Activated naive CD4-positive, alpha-beta T cell treated with Interleukin-2 at 50 U/mL for 16 hours (primary cell): ENCODE results near the gene AGBL4.

ENCODE experiments used
- DNase-seq: peaks from one replicate; pipeline ENCODE4 v3.0.0-alpha.2; 2020

Gene AGBL4

GRCh38 chr1:48704736-48705135, 1319.0 kb downstream of the AGBL4 start:
- no peak for DNase-seq

- DNase-seq = no peak
These were observed 1322.3 kb downstream of the AGBL4 start for GRCh38 chr1:48701445-48701844.

GRCh38 chr1:48697066-48697707, 1326.6 kb downstream of the AGBL4 start:
- DNase-seq = peak; percentile 32

GRCh38 chr1:48695161-48695560, 1328.6 kb downstream of the AGBL4 start:
- no peak for DNase-seq

GRCh38 chr1:48693674-48694320, 1330.0 kb downstream of the AGBL4 start:
- DNase-seq = no peak

- no peak for DNase-seq
These were observed 1330.6 kb downstream of the AGBL4 start for GRCh38 chr1:48693180-48693579.

GRCh38 chr1:48692235-48692634, 1331.5 kb downstream of the AGBL4 start:
- no peak for DNase-seq

GRCh38 chr1:48691429-48692001, 1332.2 kb downstream of the AGBL4 start:
- DNase-seq = no peak

- no peak for DNase-seq
These were observed 1335.5 kb downstream of the AGBL4 start for GRCh38 chr1:48688102-48688760.

GRCh38 chr1:48687282-48688045, 1336.3 kb downstream of the AGBL4 start:
- DNase-seq = no peak

- DNase-seq = no peak
These were observed 1337.6 kb downstream of the AGBL4 start for GRCh38 chr1:48686159-48686558.

- no peak for DNase-seq
These were observed 1339.4 kb downstream of the AGBL4 start for GRCh38 chr1:48684381-48684780.

- DNase-seq = no peak
These were observed 1339.9 kb downstream of the AGBL4 start for GRCh38 chr1:48683839-48684238.

GRCh38 chr1:48681476-48682305, 1342.1 kb downstream of the AGBL4 start:
- DNase-seq = no peak

GRCh38 chr1:48680411-48681035, 1343.2 kb downstream of the AGBL4 start:
- no peak for DNase-seq

- DNase-seq = no peak
These were observed 1343.9 kb downstream of the AGBL4 start for GRCh38 chr1:48679859-48680258.

- DNase-seq = no peak
These were observed 1344.8 kb downstream of the AGBL4 start for GRCh38 chr1:48678710-48679505.

- peak; percentile 3 for DNase-seq
These were observed 1346.2 kb downstream of the AGBL4 start for GRCh38 chr1:48677306-48678287.

- DNase-seq = no peak
These were observed 1346.9 kb downstream of the AGBL4 start for GRCh38 chr1:48676822-48677221.

GRCh38 chr1:48676376-48676775, 1347.4 kb downstream of the AGBL4 start:
- DNase-seq = no peak
